ENCODE measurements around the gene SVIL. TPM values are rescaled to one million over a fixed set of nuclear protein-coding genes. Genes with fewer than 3 reads are reported as not detected.

SVIL gene
- total and polyA plus RNA-seq, 7 donors: 70.6 to 1,728 (median 792) TPM

GRCh38 chr10:29635711-29636144 is 957 bp upstream of the SVIL start:
- TF ChIP-seq, protein P1, sequence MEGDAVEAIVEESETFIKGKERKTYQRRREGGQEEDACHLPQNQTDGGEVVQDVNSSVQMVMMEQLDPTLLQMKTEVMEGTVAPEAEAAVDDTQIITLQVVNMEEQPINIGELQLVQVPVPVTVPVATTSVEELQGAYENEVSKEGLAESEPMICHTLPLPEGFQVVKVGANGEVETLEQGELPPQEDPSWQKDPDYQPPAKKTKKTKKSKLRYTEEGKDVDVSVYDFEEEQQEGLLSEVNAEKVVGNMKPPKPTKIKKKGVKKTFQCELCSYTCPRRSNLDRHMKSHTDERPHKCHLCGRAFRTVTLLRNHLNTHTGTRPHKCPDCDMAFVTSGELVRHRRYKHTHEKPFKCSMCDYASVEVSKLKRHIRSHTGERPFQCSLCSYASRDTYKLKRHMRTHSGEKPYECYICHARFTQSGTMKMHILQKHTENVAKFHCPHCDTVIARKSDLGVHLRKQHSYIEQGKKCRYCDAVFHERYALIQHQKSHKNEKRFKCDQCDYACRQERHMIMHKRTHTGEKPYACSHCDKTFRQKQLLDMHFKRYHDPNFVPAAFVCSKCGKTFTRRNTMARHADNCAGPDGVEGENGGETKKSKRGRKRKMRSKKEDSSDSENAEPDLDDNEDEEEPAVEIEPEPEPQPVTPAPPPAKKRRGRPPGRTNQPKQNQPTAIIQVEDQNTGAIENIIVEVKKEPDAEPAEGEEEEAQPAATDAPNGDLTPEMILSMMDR (IDR thresholded peaks at IDR 0.05): no peak
- H3K4me1 ChIP-seq: peaks cover 19% of the 10 kb centered on the region

DNA sequence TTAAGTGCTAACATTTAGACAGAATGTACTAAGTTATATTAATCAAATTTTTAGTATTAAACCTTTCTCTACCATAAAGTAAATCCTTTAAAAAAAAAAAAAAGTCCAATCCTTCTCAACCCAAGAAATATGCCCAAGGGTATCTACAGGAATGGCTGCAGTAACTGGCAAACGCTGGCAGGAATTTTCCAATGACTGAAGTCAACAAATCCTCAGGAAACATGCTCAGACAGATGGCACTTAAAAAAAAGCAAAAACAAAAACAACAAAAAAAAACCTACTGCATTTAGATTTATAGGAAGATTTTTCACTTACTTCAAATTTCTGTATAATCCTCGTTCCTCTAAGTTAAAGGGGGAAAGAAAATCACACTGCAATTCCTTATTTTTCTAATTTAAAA is 666 bp downstream of the SVIL start:
- intact Hi-C loops (cut with DNase I): loop anchor here in 1 of 2 donors (2.0 kb wide), 1 partner anchor 171 kb away; no protein-coding TSS in a partner anchor
- Histone ChIP-seq H3K4me3 (peak overlapping the region; percentile 77), H3K36me3 (ENCODE audit: insufficient read depth in 1 of 2, low read depth in 1 of 2) (peaks cover 0 to 8% of the 10 kb centered on the region in 2 donors), H3K27ac (peak overlapping the region; percentile 94), H3K9me3 (no peaks in the 10 kb centered on the region), H3K4me1 (peaks cover 19% of the 10 kb centered on the region), H3K27me3 (ENCODE audit: insufficient read depth in 3 of 3, low read length in 2 of 3) (no peaks in the 10 kb centered on the region)
- DNase-seq (no peak), ATAC-seq (peak in 2 of 4 donors; percentile 34 to 53)
- TF ChIP-seq, protein P1 (IDR thresholded peaks at IDR 0.05): no peak
- 16 to 22% (median 18%) methylated on average over 2 of the region's 2 CpGs for WGBS, 3 donors

More at GRCh38 chr10:29635711-29636144, 957 bp upstream of the SVIL start:
- intact Hi-C loops (cut with DNase I): loop anchor here in 1 of 2 donors (2.0 kb wide), 1 partner anchor 169 kb away; no protein-coding TSS in a partner anchor
- Histone ChIP-seq H3K27ac (peak overlapping the region; percentile 94), H3K9me3 (no peaks in the 10 kb centered on the region), H3K36me3 (ENCODE audit: insufficient read depth in 1 of 2, low read depth in 1 of 2) (peaks cover 0 to 8% of the 10 kb centered on the region in 2 donors), H3K27me3 (ENCODE audit: insufficient read depth in 3 of 3, low read length in 2 of 3) (no peaks in the 10 kb centered on the region), H3K4me3 (peak overlapping the region; percentile 77)
- DNase-seq (peak in 1 of 2 donors; percentile 64), ATAC-seq (peak in 3 of 4 donors; percentile 22 to 44 (median 37))
- WGBS, 3 donors: 19 to 27% (median 21%) methylated on average over 4 of the region's 4 CpGs

DNA sequence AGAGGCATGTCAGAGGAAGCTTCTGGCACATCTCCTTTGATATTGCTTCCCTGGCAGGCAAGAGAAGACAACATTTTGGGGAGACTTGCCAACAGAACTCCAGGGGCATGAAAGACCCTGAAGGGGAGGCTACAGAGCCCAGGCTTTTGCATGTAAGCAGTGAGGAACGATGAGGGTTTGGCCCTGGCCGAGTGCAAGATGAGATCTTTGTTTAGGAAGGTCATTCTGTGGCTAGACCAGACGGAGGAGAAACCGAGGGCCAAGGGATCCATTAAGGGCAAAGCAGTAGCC is 3.8 kb downstream of the SVIL start:
- Histone ChIP-seq H3K27me3 (ENCODE audit: insufficient read depth in 3 of 3, low read length in 2 of 3) (no peaks in the 10 kb centered on the region), H3K4me3 (peak overlapping the region; percentile 77), H3K9me3 (no peaks in the 10 kb centered on the region), H3K27ac (peak overlapping the region; percentile 94), H3K36me3 (ENCODE audit: insufficient read depth in 1 of 2, low read depth in 1 of 2) (peaks cover 0 to 19% of the 10 kb centered on the region in 2 donors), H3K4me1 (peaks cover 29% of the 10 kb centered on the region)
- intact Hi-C loops (cut with DNase I): no loop called here
- DNase-seq (no peak), ATAC-seq (peak in 1 of 4 donors; percentile 0)
- WGBS, 3 donors: 32 to 49% (median 34%) methylated on average over 4 of the region's 4 CpGs
- TF ChIP-seq, protein P1 (IDR thresholded peaks at IDR 0.05): no peak

DNA sequence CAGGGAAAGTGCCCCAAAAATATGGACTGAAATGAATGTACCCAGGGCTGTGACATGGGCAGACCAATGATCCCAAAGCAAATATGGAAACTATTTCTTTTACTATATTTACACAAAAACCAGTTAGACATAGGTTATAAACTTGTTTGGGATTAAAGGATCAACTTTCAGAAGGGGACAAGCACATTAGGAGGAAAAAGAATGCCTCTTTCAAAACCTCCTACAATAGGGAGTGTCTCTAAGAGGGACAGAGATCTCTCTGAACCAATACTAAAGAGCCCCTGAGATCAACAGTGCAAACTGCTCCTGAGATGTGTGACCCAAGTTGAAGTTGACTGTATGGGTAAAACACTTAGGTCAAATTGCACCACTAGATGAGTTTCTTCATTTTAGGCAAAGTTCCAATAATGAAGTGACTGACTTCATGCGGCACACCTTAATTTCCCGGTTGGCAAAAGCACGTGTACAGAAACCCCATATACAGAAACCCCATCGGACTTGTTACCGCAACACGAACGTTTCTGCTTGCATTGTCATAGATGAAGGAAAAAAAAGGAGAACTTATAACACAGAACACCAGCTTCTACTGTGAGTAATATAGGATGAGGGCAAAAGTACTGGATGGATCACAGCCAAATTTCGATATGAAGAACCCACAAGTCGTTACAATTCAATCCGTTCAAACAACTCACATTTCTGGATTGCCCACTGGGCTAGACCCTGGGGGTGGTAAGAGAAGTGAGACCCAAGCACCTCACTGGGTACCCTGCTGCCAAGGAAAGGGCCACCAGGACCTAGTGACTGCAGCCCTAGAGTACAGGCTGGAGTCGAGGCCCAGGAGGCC is 4.3 kb downstream of the SVIL start:
- H3K9me3 ChIP-seq: no peaks in the 10 kb centered on the region
- peak overlapping the region; percentile 94 for H3K27ac ChIP-seq
- no peaks in the 10 kb centered on the region for H3K27me3 ChIP-seq (ENCODE audit: insufficient read depth in 3 of 3, low read length in 2 of 3)
- peaks cover 0 to 24% of the 10 kb centered on the region in 2 donors for H3K36me3 ChIP-seq (ENCODE audit: insufficient read depth in 1 of 2, low read depth in 1 of 2)
- DNase-seq: no peak
- intact Hi-C loops (cut with DNase I): no loop called here
- H3K4me3 ChIP-seq: peak overlapping the region; percentile 77
- ATAC-seq: peak; percentile 15 to 54 (median 30)
- TF ChIP-seq, protein P1 (IDR thresholded peaks at IDR 0.05): no peak
- peaks cover 33% of the 10 kb centered on the region for H3K4me1 ChIP-seq
- 25 to 52% (median 28%) methylated on average over 11 of the region's 11 CpGs for WGBS, 3 donors

All from psoas muscle (tissue), 8 donors.